Osteoblast (primary cell): ENCODE results near the gene MAD1L1. TPM values are rescaled to one million over a fixed set of nuclear protein-coding genes. Genes with fewer than 3 reads are reported as not detected.

Experiments used
- DNase-seq: peaks from one replicate; pipeline ENCODE4 v3.0.0; 2011; ENCODE audit warnings: low spot score, mixed read lengths; ENCODE audit not compliant: insufficient read length; ENCODE audit errors: missing footprints
- H2AFZ ChIP-seq: 2 replicates; pipeline ENCODE4 v1.6.0; 2011; ENCODE audit warnings: mild to moderate bottlenecking, low read length
- H3K27ac ChIP-seq: 2 replicates; pipeline ENCODE4 v1.5.1; 2011; ENCODE audit warnings: mild to moderate bottlenecking, low read depth, low read length, moderate library complexity
- H3K27me3 ChIP-seq: 2 replicates; pipeline ENCODE4 v1.6.0; 2012; ENCODE audit warnings: mild to moderate bottlenecking, control low read depth, inconsistent platforms, low read length, moderate library complexity; ENCODE audit not compliant: insufficient read depth
- H3K36me3 ChIP-seq: 2 replicates; pipeline ENCODE4 v1.5.1; 2011; ENCODE audit warnings: mild to moderate bottlenecking, low read length, control low read depth, moderate library complexity; ENCODE audit not compliant: insufficient read depth
- H3K4me1 ChIP-seq: 2 replicates; pipeline ENCODE4 v1.5.1; 2011; ENCODE audit warnings: mild to moderate bottlenecking, low read length, control low read depth, moderate library complexity; ENCODE audit not compliant: insufficient read depth
- H3K4me2 ChIP-seq: 2 replicates; pipeline ENCODE4 v1.6.0; 2011; ENCODE audit warnings: mild to moderate bottlenecking, low read length; ENCODE audit not compliant: insufficient read depth
- H3K4me3 ChIP-seq: fragments of 200-600 bp; sonication (generic); 3 replicates; pipeline ENCODE4 v1.5.1; 2012; ENCODE audit warnings: mild to moderate bottlenecking, low read length, inconsistent platforms; ENCODE audit not compliant: insufficient read depth
- H3K79me2 ChIP-seq: 2 replicates; pipeline ENCODE4 v1.6.0; 2012; ENCODE audit warnings: mild to moderate bottlenecking, low read length, control low read depth, inconsistent platforms; ENCODE audit not compliant: insufficient read depth
- H3K9me3 ChIP-seq: 2 replicates; pipeline ENCODE4 v1.5.1; 2011; ENCODE audit warnings: low read depth, low read length, control low read depth
- H4K20me1 ChIP-seq: 2 replicates; pipeline ENCODE4 v1.6.0; 2012; ENCODE audit warnings: mild to moderate bottlenecking, low read length, control low read depth; ENCODE audit not compliant: insufficient read depth
- total RNA-seq: library from RNA; depleted of rRNA; stranded (reverse); fragments of >200 nt; gene quantifications from 2 replicates; pipeline ENCODE4 v1.2.3, GENCODE V29; 2012
- TF ChIP-seq, protein P1 (sequence below): IDR thresholded peaks from 2 replicates; pipeline ENCODE4 v1.5.1; 2011; ENCODE audit warnings: mild to moderate bottlenecking, low read depth, low read length, moderate library complexity; ENCODE audit errors: extremely low read depth

The MAD1L1 gene
- total RNA-seq, 1 donor = 66.2 TPM

DNA sequence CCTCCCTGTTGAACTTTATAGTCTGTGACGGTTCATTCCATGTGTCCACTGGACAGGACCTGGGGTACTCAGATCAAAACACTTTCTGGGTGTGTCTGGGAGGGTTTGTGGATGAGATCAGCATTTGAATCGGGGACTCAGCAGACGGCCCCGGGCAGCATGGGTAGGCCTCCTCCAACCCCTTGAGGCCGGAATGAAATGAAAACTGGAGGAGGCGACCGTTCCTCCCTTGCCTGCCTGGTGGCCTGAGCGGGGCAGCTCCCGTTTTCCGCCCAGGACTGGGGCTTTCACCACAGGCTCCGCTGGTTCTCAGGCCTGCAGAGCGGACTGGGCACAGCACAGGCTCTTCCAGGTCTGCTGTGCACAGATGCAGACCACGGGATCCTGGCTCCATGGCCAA lies 247.7 kb downstream of the MAD1L1 start:
- H3K79me2 ChIP-seq = no peaks in the 10 kb centered on the region

DNA sequence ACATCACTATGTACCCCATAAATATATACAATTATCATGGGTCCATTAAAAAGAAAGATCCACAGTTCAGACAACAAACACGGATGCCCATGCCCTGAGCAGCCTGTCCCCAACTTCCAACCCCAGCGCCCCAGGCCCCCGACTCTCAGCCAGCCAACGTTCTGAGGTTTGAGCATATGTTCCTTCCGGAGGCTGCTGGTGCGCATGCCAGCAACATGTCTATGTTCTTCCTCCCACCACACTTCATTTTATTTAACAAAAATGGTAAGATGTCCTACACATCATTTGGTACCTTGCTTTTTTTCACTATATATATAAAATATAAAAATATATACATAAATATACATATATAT lies 250.9 kb downstream of the MAD1L1 start:
- H3K4me3 ChIP-seq = no peak overlapping the region
- no peaks in the 10 kb centered on the region for H3K9me3 ChIP-seq
- H4K20me1 ChIP-seq = no peaks in the 10 kb centered on the region
- no peak overlapping the region for H2AFZ ChIP-seq
- no peaks in the 10 kb centered on the region for H3K27me3 ChIP-seq
- no peak overlapping the region for H3K4me2 ChIP-seq
- no peaks in the 10 kb centered on the region for H3K79me2 ChIP-seq
- H3K4me1 ChIP-seq = no peaks in the 10 kb centered on the region
- peaks cover 3% of the 10 kb centered on the region for H3K36me3 ChIP-seq
- DNase-seq = no peak
- H3K27ac ChIP-seq = no peak overlapping the region
- TF ChIP-seq, protein P1, sequence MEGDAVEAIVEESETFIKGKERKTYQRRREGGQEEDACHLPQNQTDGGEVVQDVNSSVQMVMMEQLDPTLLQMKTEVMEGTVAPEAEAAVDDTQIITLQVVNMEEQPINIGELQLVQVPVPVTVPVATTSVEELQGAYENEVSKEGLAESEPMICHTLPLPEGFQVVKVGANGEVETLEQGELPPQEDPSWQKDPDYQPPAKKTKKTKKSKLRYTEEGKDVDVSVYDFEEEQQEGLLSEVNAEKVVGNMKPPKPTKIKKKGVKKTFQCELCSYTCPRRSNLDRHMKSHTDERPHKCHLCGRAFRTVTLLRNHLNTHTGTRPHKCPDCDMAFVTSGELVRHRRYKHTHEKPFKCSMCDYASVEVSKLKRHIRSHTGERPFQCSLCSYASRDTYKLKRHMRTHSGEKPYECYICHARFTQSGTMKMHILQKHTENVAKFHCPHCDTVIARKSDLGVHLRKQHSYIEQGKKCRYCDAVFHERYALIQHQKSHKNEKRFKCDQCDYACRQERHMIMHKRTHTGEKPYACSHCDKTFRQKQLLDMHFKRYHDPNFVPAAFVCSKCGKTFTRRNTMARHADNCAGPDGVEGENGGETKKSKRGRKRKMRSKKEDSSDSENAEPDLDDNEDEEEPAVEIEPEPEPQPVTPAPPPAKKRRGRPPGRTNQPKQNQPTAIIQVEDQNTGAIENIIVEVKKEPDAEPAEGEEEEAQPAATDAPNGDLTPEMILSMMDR = no peak

More for the DNA sequence above, 247.7 kb downstream of the MAD1L1 start:
- Histone ChIP-seq H2AFZ (no peak overlapping the region), H4K20me1 (no peaks in the 10 kb centered on the region), H3K27ac (no peak overlapping the region), H3K4me3 (no peak overlapping the region), H3K27me3 (no peaks in the 10 kb centered on the region), H3K9me3 (no peaks in the 10 kb centered on the region), H3K36me3 (no peaks in the 10 kb centered on the region), H3K4me1 (no peaks in the 10 kb centered on the region), H3K4me2 (no peak overlapping the region)
- TF ChIP-seq, protein P1 = no peak
- no peak for DNase-seq

DNA sequence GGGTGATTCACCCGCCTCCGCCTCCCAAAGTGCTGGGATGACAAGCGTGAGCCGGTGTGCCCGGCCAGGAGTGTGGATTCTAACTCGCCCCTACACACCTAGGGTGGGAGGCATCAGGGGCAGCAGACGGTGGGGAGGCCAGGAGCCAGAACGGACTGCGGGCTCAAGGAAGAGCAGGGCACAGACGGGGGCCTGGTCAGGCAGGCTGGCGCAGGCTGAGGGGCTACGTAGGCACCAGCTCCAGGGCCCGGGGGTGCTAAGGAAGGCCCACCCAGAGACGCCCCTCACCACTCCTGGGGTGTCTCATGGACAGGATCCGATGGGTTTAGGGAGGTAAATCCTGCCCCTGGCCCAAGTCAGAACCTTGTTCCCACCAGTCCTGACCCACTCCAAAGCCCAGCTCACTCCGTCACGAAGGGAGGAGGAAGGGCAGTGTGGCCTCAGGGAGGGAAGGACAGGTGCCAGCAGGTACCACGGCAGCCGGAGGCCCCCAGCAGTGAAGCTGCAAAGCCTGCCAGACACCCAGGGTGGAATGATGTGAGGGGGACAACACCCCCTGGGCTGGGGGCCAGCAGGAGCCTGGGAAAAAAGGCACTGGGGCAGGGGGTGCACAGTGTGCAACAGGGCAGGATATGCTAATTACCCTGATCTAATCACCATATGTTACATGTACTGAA lies 251.4 kb downstream of the MAD1L1 start:
- TF ChIP-seq, protein P1 = no peak
- Histone ChIP-seq H4K20me1 (no peaks in the 10 kb centered on the region), H3K27me3 (no peaks in the 10 kb centered on the region), H3K4me1 (no peaks in the 10 kb centered on the region), H3K9me3 (no peaks in the 10 kb centered on the region), H3K27ac (no peak overlapping the region), H3K79me2 (no peaks in the 10 kb centered on the region), H3K4me2 (no peak overlapping the region), H3K36me3 (peaks cover 3% of the 10 kb centered on the region), H3K4me3 (no peak overlapping the region), H2AFZ (no peak overlapping the region)
- no peak for DNase-seq

DNA sequence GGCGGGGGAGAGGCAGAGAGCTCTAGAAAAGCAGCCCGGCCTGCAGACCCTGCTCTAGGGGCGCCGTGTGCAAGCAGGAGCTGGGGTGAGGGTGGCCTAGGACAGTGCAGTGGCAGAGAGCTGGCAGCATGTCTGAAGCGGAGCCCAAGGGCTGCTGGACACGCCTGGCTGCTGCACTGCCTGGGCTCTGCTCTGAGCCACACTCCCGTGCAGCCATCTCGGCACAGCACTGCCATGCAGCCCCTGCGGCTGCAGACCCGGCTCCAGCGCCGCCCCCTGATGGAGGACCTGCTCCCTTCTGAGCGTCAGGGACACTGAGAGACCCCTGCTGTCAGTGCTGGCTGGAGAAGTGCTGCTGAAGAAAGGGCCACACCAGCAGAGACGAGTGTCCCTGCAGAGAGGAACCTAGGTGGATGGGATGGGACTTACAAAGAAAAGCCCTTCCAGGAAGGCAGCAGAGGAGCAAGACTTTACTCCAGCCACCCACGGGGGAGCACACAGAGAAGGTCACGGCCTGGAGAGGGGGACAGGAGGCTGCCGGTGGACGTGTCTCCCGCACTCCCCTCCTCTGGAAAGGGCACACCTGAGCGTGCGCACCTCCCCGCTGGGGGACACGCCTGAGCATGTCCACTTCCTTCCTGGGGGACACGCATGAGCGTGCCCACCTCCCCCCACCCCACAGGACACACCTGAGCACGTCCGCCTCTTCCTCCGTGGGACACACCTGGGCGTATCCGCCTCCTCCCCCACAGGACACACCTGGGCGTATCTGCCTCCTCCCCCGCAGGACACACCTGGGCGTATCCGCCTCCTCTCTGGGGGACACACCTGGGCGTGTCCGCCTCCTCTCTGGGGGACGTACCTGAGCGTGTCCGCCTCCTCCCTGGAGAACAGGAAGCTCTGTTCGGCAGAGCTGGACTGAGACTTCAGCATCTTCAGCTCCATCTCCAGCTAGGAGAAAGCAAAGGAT lies 252.9 kb downstream of the MAD1L1 start:
- Histone ChIP-seq H3K4me3 (no peak overlapping the region), H3K36me3 (peaks cover 3% of the 10 kb centered on the region), H3K79me2 (no peaks in the 10 kb centered on the region), H4K20me1 (no peaks in the 10 kb centered on the region), H3K4me2 (no peak overlapping the region), H3K4me1 (no peaks in the 10 kb centered on the region), H3K27me3 (no peaks in the 10 kb centered on the region), H2AFZ (no peak overlapping the region), H3K27ac (no peak overlapping the region), H3K9me3 (no peaks in the 10 kb centered on the region)
- no peak for DNase-seq
- TF ChIP-seq, protein P1 = no peak
